Endothelial cell of umbilical vein (primary cell): ENCODE results near the gene HOXA10. TPM values are rescaled to one million over a fixed set of nuclear protein-coding genes. Genes with fewer than 3 reads are reported as not detected.

ENCODE experiments used
- BruUV-seq: library from RNA; stranded (reverse); fragments of 400-500 nt; replicated peaks from 2 replicates; lab custom pipeline; 2021; lab: Mats Ljungman, UMichigan
- CTCF ChIA-PET: fragments of 300-600, 350-600 bp; sonication (Branson Sonifier 250); formaldehyde crosslinking; loops from one replicate; lab custom pipeline; 2021; ENCODE audit warnings: antibody characterized with exemption, inconsistent platforms; lab: Charles Lee
- POLR2A ChIA-PET: fragments of 300-600, 350-600 bp; sonication (Branson Sonifier 250); formaldehyde crosslinking; loops from one replicate; lab custom pipeline; 2021; ENCODE audit warnings: antibody characterized with exemption, inconsistent platforms; lab: Charles Lee
- DNase-seq: peaks from one replicate; pipeline ENCODE4 v3.0.0-alpha.2; 2011; ENCODE audit warnings: low read depth, low spot score
- FAIRE-seq: peaks from 2 replicates; lab custom pipeline; 2011; peaks lifted over from hg19 to GRCh38; lab: Jason Lieb, UNC
- H2AFZ ChIP-seq: 2 replicates; pipeline ENCODE4 v1.6.0; 2012; ENCODE audit warnings: low read depth, low read length, control low read depth, inconsistent platforms
- H3K27ac ChIP-seq: 2 replicates; pipeline ENCODE4 v1.5.1; 2011; ENCODE audit warnings: low read depth, mild to moderate bottlenecking, control low read depth, low read length, moderate library complexity; ENCODE audit not compliant: insufficient read depth
- H3K27me3 ChIP-seq, 2 experiments: 2 replicates each; pipeline versions ENCODE4 v1.6.0 to v1.6.1; 2011; ENCODE audit warnings: low read length in 2 of 2, mixed read lengths in 1 of 2; ENCODE audit not compliant: control insufficient read depth in 2 of 2, insufficient read depth in 2 of 2
- H3K36me3 ChIP-seq, 2 experiments: 2 replicates in 1 of 2; 3 replicates in 1 of 2; pipeline ENCODE4 v1.5.1; 2011; ENCODE audit warnings: low read length in 2 of 2, mild to moderate bottlenecking in 1 of 2, moderate library complexity in 1 of 2; ENCODE audit not compliant: control insufficient read depth in 2 of 2, insufficient read depth in 2 of 2; ENCODE audit errors: extremely low read depth in 1 of 2
- H3K4me1 ChIP-seq: 3 replicates; pipeline ENCODE4 v1.5.1; 2011; ENCODE audit warnings: mild to moderate bottlenecking, low read length; ENCODE audit not compliant: control insufficient read depth, insufficient read depth; ENCODE audit errors: extremely low read depth
- H3K4me2 ChIP-seq: 2 replicates; pipeline ENCODE4 v1.6.1; 2011; ENCODE audit warnings: low read length, control low read depth, mixed read lengths; ENCODE audit not compliant: insufficient read depth
- H3K4me3 ChIP-seq, 3 experiments: fragments of 200-600 bp in 1 of 3; sonication (generic), shearing (Covaris generic) in 1 of 3; replicated peaks in 1 of 3; 2 replicates each; pipeline ENCODE4 v1.5.1; 2011 to 2016; ENCODE audit warnings: control low read depth in 3 of 3, low read length in 3 of 3, mild to moderate bottlenecking in 2 of 3, inconsistent platforms in 1 of 3, low read depth in 1 of 3, moderate library complexity in 1 of 3; ENCODE audit not compliant: insufficient read depth in 1 of 3
- H3K79me2 ChIP-seq: 2 replicates; pipeline ENCODE4 v1.6.0; 2012; ENCODE audit warnings: low read length, inconsistent platforms; ENCODE audit not compliant: control insufficient read depth, insufficient read depth
- H3K9ac ChIP-seq: replicated peaks from 2 replicates; pipeline ENCODE3; 2011; ENCODE audit warnings: low read length, control low read depth; ENCODE audit not compliant: insufficient read depth; ENCODE audit errors: extremely low read depth
- H3K9me1 ChIP-seq: replicated peaks from 3 replicates; pipeline ENCODE4 v1.6.0; 2011; ENCODE audit warnings: mild to moderate bottlenecking, low read length; ENCODE audit not compliant: control insufficient read depth, insufficient read depth; ENCODE audit errors: extremely low read depth
- H3K9me3 ChIP-seq: replicated peaks from 2 replicates; pipeline ENCODE4 v1.5.1; 2012; ENCODE audit warnings: low read length, inconsistent platforms; ENCODE audit not compliant: control insufficient read depth, insufficient read depth
- H4K20me1 ChIP-seq: replicated peaks from 2 replicates; pipeline ENCODE3; 2011; ENCODE audit warnings: mild to moderate bottlenecking, low read length; ENCODE audit not compliant: control insufficient read depth, insufficient read depth; ENCODE audit errors: extremely low read depth
- EZH2 ChIP-seq: IDR thresholded peaks from 2 replicates; pipeline ENCODE4 v1.6.1; 2012; ENCODE audit warnings: borderline replicate concordance, low read depth, mild to moderate bottlenecking, moderate library complexity, low read length, inconsistent platforms; ENCODE audit not compliant: severe bottlenecking
- FOS ChIP-seq: IDR thresholded peaks from 2 replicates; pipeline ENCODE4 v1.6.1; 2011; ENCODE audit warnings: mild to moderate bottlenecking, low read length, moderate library complexity, borderline replicate concordance; ENCODE audit not compliant: insufficient read depth
- GATA2 ChIP-seq: IDR thresholded peaks from 2 replicates; pipeline ENCODE4 v1.7.0; 2011; ENCODE audit warnings: low read depth, mild to moderate bottlenecking, moderate library complexity, mixed read lengths, low read length; ENCODE audit not compliant: insufficient read length, insufficient read depth
- JUN ChIP-seq: IDR thresholded peaks from 2 replicates; pipeline ENCODE4 v1.6.1; 2011; ENCODE audit warnings: borderline replicate concordance, low read depth; ENCODE audit not compliant: insufficient read length, insufficient read depth
- MYC ChIP-seq: IDR thresholded peaks from one replicate; pipeline ENCODE4 v1.6.1; 2011; ENCODE audit warnings: mild to moderate bottlenecking, low read depth, low read length
- POLR2A ChIP-seq: IDR thresholded peaks from 2 replicates; pipeline ENCODE4 v1.6.1; 2012; ENCODE audit warnings: low read depth, mild to moderate bottlenecking, control low read depth, low read length
- POLR2AphosphoS5 ChIP-seq: IDR thresholded peaks from 2 replicates; pipeline ENCODE4 v1.6.1; 2012; ENCODE audit warnings: low read depth, mild to moderate bottlenecking, control low read depth, low read length, moderate library complexity; ENCODE audit not compliant: insufficient read depth
- dilution Hi-C: fragments of 300-500 bp; cut with MboI; formaldehyde crosslinking; loops from one replicate; pipeline ENCODE4 v1.15.0; 2019; ENCODE audit warnings: low sequenced_read_pairs; ENCODE audit not compliant: extremely low pct_ligation_motif_present
- intact Hi-C: fragments of 100-400 bp; cut with micrococcal nuclease; formaldehyde crosslinking; loops from one replicate; pipeline ENCODE4 v1.10.0; 2022
- polyA plus RNA-seq, 4 experiments: library from polyadenylated mRNA; depleted of rRNA in 3 of 4; stranded (reverse) in 3 of 4; unstranded in 1 of 4; fragments of >200 nt; gene quantifications; 2 replicates each; pipeline versions ENCODE4 v1.2.1 to v1.2.3, GENCODE V29; 2011 to 2012; ENCODE audit warnings: missing spikeins in 1 of 4
- total RNA-seq: library from RNA; stranded (reverse); gene quantifications from 2 replicates; pipeline ENCODE4 v1.2.3, GENCODE V29; 2021
- TF ChIP-seq, protein P1 (sequence below): IDR thresholded peaks from 2 replicates; pipeline ENCODE4 v1.6.1; 2011; ENCODE audit not compliant: insufficient read depth, insufficient read length
- TF ChIP-seq, protein P2 (sequence below), 2 donors: IDR thresholded peaks; 1 replicate in 1 of 2; 2 replicates in 1 of 2; pipeline ENCODE4 v1.5.1; 2011; ENCODE audit warnings: low read length in 2 of 2, mild to moderate bottlenecking in 2 of 2, moderate library complexity in 2 of 2, control low read depth in 1 of 2, inconsistent platforms in 1 of 2, low read depth in 1 of 2; ENCODE audit not compliant: insufficient read depth in 1 of 2; ENCODE audit errors: extremely low read depth in 1 of 2

The HOXA10 gene
- total and polyA plus RNA-seq, 2 donors (not counting 3 experiments of a cell fraction or from before 2014, with no cell fraction given) = 24.4 to 30.3 TPM

DNA sequence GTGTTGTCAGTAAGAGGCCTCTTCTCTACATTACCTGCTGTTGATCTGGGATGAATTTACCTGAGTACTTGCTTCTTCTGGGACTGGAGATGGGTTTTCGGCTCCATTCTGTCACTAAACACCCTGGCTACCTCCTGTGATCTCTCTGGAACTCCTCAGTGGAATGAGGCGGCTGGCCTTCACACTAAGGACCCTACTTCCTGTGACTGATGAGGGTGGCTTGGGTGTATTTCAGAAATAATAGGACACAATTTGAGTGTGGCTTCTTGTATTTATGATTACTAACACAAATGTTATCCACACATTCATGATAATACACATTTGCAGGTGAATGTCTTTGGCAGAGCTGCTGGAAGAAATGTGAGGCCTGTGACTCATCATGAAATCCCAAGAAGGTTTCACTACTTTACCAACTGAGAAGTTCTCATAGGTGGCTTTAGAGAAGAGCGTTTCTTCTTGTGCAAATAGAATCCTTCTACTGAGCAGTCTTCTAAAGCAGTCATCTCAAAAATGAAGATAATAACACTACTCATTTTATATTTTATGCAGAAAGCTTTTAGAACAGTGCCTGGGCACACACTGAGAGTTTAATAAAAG lies 47.2 kb upstream of the HOXA10 start:
- Histone ChIP-seq H3K9me1 (no peaks in the 10 kb centered on the region), H3K27ac (no peak overlapping the region), H3K4me1 (no peaks in the 10 kb centered on the region), H3K4me2 (no peak overlapping the region), H4K20me1 (no peaks in the 10 kb centered on the region), H3K4me3 (no peak overlapping the region), H2AFZ (no peak overlapping the region), H3K36me3 (no peaks in the 10 kb centered on the region), H3K79me2 (no peaks in the 10 kb centered on the region), H3K9ac (no peak overlapping the region), H3K27me3 (peaks cover 64 to 78% of the 10 kb centered on the region in 2 experiments), H3K9me3 (no peaks in the 10 kb centered on the region)
- BruUV-seq = no TSS peak
- DNase-seq (no peak), FAIRE-seq (no peak)
- ChIA-PET POLR2A (no interaction called here), CTCF (interaction anchor here (2.0 kb wide), 1 partner anchor 11 kb away, joined by 5 read pairs; no protein-coding TSS in a partner anchor)
- no peak for TF ChIP-seq FOS
- TF ChIP-seq EZH2 = no peak
- TF ChIP-seq, protein P1, sequence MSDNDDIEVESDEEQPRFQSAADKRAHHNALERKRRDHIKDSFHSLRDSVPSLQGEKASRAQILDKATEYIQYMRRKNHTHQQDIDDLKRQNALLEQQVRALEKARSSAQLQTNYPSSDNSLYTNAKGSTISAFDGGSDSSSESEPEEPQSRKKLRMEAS = no peak
- TF ChIP-seq POLR2A = no peak
- TF ChIP-seq JUN = no peak
- TF ChIP-seq GATA2 = no peak
- TF ChIP-seq MYC = no peak
- TF ChIP-seq, protein P2, sequence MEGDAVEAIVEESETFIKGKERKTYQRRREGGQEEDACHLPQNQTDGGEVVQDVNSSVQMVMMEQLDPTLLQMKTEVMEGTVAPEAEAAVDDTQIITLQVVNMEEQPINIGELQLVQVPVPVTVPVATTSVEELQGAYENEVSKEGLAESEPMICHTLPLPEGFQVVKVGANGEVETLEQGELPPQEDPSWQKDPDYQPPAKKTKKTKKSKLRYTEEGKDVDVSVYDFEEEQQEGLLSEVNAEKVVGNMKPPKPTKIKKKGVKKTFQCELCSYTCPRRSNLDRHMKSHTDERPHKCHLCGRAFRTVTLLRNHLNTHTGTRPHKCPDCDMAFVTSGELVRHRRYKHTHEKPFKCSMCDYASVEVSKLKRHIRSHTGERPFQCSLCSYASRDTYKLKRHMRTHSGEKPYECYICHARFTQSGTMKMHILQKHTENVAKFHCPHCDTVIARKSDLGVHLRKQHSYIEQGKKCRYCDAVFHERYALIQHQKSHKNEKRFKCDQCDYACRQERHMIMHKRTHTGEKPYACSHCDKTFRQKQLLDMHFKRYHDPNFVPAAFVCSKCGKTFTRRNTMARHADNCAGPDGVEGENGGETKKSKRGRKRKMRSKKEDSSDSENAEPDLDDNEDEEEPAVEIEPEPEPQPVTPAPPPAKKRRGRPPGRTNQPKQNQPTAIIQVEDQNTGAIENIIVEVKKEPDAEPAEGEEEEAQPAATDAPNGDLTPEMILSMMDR (IDR thresholded peaks at IDR 0.05; ENCODE audit: extremely low read depth in 1 of 2, insufficient read depth in 1 of 2, low read depth in 1 of 2, low read length in 2 of 2) = no peak
- no peak for TF ChIP-seq POLR2AphosphoS5
- intact Hi-C loops (no loop called here), dilution Hi-C loops (no loop called here)
